ENCODE results near the gene GNAI1.
A peak's percentile ranks its signal among the peaks of the same experiment; 100 is the strongest.

Gene GNAI1

DNA sequence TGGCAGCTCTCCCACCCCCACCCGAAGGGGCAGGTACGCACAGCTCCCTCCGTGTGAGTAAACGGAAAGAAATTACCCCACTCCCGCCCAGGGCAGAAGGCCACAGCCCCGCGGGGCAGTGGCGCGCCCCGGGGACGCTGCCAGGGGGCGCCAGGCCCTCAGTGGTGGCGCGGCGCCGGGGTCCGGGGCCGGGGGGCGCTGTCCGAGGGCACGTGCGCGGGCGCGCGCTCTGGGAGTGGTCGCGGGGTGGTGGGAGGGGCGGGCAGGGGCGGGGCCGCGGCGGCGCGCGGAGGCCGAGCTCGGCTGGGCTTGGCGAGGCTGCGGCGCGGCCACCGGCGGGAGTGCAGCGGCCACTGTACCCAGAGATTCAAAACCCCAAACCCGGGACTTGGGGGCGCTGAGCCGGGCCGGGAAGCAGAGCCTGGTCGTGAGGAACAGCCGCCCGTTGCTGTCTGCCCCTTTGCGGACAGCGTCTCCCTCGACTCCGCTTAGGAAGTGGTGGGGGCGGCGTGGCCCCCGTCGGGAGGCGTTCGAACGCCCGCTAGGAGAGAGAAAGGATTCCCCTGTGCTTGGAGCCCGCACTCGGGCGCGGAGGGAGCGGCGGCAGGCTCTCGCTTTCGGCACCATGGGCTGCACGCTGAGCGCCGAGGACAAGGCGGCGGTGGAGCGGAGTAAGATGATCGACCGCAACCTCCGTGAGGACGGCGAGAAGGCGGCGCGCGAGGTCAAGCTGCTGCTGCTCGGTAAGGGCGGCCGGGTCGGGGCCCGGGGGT lies at the start of gene GNAI1:
GNAI1 (plus strand) TSS at position 296 of the 773 bp plus-strand sequence; CDS start at position 626, 330 bp downstream.
- Histone ChIP-seq H3K9ac (ENCODE audit: low read length) (peak within 1 kb of the TSS; percentile 70; the same call in 1 of the 2 replicates), H3K27ac (ENCODE audit: low read length) (peak within 1 kb of the TSS; percentile 46; the same call in 1 of the 2 replicates), H3K9me3 (replicated peaks; ENCODE audit: insufficient read depth, low read length) (no peaks in the 10 kb centered on the region), H3K4me1 (ENCODE audit: low read length) (peaks cover 8% of the 10 kb centered on the region), H3K27me3 (replicated peaks; ENCODE audit: insufficient read depth, low read length) (no peaks in the 10 kb centered on the region; the same call in 1 of the 2 replicates), H3K4me3 (ENCODE audit: low read length) (peak within 1 kb of the TSS; percentile 77), H3K9me2 (replicated peaks; ENCODE audit: insufficient read depth, low read length) (no peaks in the 10 kb centered on the region), H2AFZ (ENCODE audit: low read length) (peak within 1 kb of the TSS; percentile 94), H3K36me3 (replicated peaks; ENCODE audit: insufficient read depth, low read length) (no peaks in the 10 kb centered on the region), H3K79me2 (ENCODE audit: low read length) (peaks cover 37% of the 10 kb centered on the region), H4K20me1 (ENCODE audit: insufficient read depth, low read length) (no peaks in the 10 kb centered on the region; the same call in none of the 2 replicates), H3K4me2 (ENCODE audit: low read depth, low read length) (peak within 1 kb of the TSS; percentile 82), H3F3A (ENCODE audit: insufficient read depth, low read length) (peaks cover 18% of the 10 kb centered on the region; the same call in 1 of the 2 replicates)
- TF ChIP-seq EZH2 (optimal IDR thresholded peaks at IDR 0.05; ENCODE audit: low read depth, low read length), result no peak
- TF ChIP-seq, protein P1, sequence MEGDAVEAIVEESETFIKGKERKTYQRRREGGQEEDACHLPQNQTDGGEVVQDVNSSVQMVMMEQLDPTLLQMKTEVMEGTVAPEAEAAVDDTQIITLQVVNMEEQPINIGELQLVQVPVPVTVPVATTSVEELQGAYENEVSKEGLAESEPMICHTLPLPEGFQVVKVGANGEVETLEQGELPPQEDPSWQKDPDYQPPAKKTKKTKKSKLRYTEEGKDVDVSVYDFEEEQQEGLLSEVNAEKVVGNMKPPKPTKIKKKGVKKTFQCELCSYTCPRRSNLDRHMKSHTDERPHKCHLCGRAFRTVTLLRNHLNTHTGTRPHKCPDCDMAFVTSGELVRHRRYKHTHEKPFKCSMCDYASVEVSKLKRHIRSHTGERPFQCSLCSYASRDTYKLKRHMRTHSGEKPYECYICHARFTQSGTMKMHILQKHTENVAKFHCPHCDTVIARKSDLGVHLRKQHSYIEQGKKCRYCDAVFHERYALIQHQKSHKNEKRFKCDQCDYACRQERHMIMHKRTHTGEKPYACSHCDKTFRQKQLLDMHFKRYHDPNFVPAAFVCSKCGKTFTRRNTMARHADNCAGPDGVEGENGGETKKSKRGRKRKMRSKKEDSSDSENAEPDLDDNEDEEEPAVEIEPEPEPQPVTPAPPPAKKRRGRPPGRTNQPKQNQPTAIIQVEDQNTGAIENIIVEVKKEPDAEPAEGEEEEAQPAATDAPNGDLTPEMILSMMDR (IDR thresholded peaks at IDR 0.05; ENCODE audit: low read length), result peak; percentile 33
- peak; percentile 67 for DNase-seq

DNA sequence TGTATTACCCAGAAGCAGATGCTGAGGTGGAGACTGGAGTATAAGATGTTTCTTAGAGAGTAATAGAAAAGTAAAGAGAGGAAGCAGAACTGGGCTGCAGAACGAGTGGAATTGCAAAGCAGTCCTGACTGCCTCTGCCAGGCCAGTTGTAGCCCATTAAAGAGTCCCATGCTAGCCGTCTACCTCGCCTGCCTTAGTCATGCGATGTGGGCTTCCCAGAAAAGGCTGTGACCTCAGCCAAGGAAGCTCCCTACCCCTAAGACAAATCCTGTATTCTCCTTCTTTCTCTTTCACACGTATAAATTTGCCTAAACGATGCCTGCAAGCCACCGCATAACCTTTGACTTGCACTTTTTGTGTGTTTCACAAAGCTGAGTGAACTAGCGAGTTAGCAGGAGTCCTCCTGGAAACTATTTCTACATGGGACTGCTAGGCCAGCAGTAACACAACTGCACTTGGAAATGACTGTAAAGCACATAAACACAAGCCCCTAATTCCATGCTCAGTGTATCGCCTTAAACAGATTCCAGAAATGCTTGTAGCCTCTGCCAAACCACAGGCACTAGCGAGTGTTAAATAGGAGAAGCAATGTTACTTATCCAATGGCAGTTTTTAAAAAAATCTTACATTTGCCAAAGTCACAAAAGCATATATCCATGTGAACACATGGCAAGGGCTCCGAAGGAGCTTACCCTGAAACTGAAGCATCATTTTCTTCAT lies 47.4 kb upstream of the GNAI1 start:
- Histone ChIP-seq H3F3A (ENCODE audit: insufficient read depth, low read length) (no peaks in the 10 kb centered on the region), H3K27ac (ENCODE audit: low read length) (no peak overlapping the region), H3K27me3 (replicated peaks; ENCODE audit: insufficient read depth, low read length) (no peaks in the 10 kb centered on the region), H3K36me3 (replicated peaks; ENCODE audit: insufficient read depth, low read length) (no peaks in the 10 kb centered on the region), H3K4me3 (ENCODE audit: low read length) (no peak overlapping the region), H2AFZ (ENCODE audit: low read length) (no peak overlapping the region), H3K9me3 (replicated peaks; ENCODE audit: insufficient read depth, low read length) (no peaks in the 10 kb centered on the region), H3K4me2 (ENCODE audit: low read depth, low read length) (no peak overlapping the region), H3K79me2 (ENCODE audit: low read length) (no peaks in the 10 kb centered on the region), H3K9ac (ENCODE audit: low read length) (no peak overlapping the region), H4K20me1 (ENCODE audit: insufficient read depth, low read length) (no peaks in the 10 kb centered on the region), H3K9me2 (replicated peaks; ENCODE audit: insufficient read depth, low read length) (no peaks in the 10 kb centered on the region), H3K4me1 (ENCODE audit: low read length) (no peaks in the 10 kb centered on the region)
- no peak for DNase-seq
- TF ChIP-seq EZH2 (optimal IDR thresholded peaks at IDR 0.05; ENCODE audit: low read depth, low read length) (no peak), EZH2phosphoT487 (IDR thresholded peaks at IDR 0.05; ENCODE audit: low read length) (no peak)
- TF ChIP-seq, protein P1 (IDR thresholded peaks at IDR 0.05; ENCODE audit: low read length), result no peak

DNA sequence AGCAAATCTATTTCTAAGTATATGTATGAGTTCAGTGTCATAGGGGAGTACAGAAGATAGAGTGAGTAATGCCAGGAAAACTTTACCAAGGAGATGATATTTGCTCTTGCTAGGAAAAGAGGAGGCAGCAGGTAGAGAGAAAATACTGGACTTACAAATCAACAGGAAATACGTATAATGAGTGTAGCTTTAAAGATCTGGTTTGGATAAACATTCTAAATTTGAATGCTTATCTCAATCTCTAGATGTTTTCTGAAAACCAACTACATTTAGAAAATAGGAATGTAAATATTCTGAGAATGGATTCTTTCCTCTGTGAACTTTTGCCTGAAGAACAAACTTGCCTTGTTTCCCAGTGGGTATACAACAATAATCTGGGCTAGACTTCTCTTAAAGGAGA lies 46.9 kb upstream of the GNAI1 start:
- Histone ChIP-seq H3F3A (ENCODE audit: insufficient read depth, low read length) (no peaks in the 10 kb centered on the region), H3K9me2 (replicated peaks; ENCODE audit: insufficient read depth, low read length) (no peaks in the 10 kb centered on the region), H4K20me1 (ENCODE audit: insufficient read depth, low read length) (no peaks in the 10 kb centered on the region), H3K4me2 (ENCODE audit: low read depth, low read length) (no peak overlapping the region), H2AFZ (ENCODE audit: low read length) (no peak overlapping the region), H3K9me3 (replicated peaks; ENCODE audit: insufficient read depth, low read length) (no peaks in the 10 kb centered on the region), H3K27me3 (replicated peaks; ENCODE audit: insufficient read depth, low read length) (no peaks in the 10 kb centered on the region), H3K9ac (ENCODE audit: low read length) (no peak overlapping the region), H3K4me1 (ENCODE audit: low read length) (no peaks in the 10 kb centered on the region), H3K27ac (ENCODE audit: low read length) (no peak overlapping the region), H3K4me3 (ENCODE audit: low read length) (no peak overlapping the region), H3K79me2 (ENCODE audit: low read length) (no peaks in the 10 kb centered on the region), H3K36me3 (replicated peaks; ENCODE audit: insufficient read depth, low read length) (no peaks in the 10 kb centered on the region)
- no peak for TF ChIP-seq EZH2phosphoT487 (IDR thresholded peaks at IDR 0.05; ENCODE audit: low read length)
- TF ChIP-seq, protein P1 (IDR thresholded peaks at IDR 0.05; ENCODE audit: low read length), result no peak
- TF ChIP-seq EZH2 (optimal IDR thresholded peaks at IDR 0.05; ENCODE audit: low read depth, low read length), result no peak
- DNase-seq, result no peak
